ENCODE measurements around the gene PAIP2B.

GRCh38 chr2:71187589-71187988 lies 39.3 kb downstream of the PAIP2B start:
- TF ChIP-seq MEF2A (IDR thresholded peaks at IDR 0.05; ENCODE audit: insufficient read depth, low read depth, low read length) (no peak), RFX5 (IDR thresholded peaks at IDR 0.05; ENCODE audit: low read depth, low read length) (no peak), CTCF (IDR thresholded peaks at IDR 0.05 in 2 of 3, conservative IDR thresholded peaks at IDR 0.05 in 1 of 3; ENCODE audit: control insufficient read depth in 2 of 3, extremely low read depth in 1 of 3, insufficient read depth in 1 of 3, low read depth in 3 of 3, low read length in 3 of 3) (no peak), EZH2 (IDR thresholded peaks at IDR 0.05; ENCODE audit: borderline replicate concordance, control insufficient read depth, low read depth, low read length) (no peak), ZZZ3 (IDR thresholded peaks at IDR 0.05; ENCODE audit: control insufficient read depth, insufficient read length, low read depth) (no peak), SP1 (IDR thresholded peaks at IDR 0.05; ENCODE audit: low read depth, low read length) (no peak), RCOR1 (conservative IDR thresholded peaks at IDR 0.05; ENCODE audit: low read depth, low read length) (no peak), POLR2AphosphoS5 (IDR thresholded peaks at IDR 0.05; ENCODE audit: low read length) (no peak), POLR2AphosphoS2 (IDR thresholded peaks at IDR 0.05; ENCODE audit: low read depth, low read length) (no peak), ZNF274 (IDR thresholded peaks at IDR 0.05; ENCODE audit: insufficient read depth, insufficient read length) (no peak), CEBPB (IDR thresholded peaks at IDR 0.05; ENCODE audit: borderline replicate concordance in 1 of 2, low read depth in 2 of 2, low read length in 2 of 2) (no peak), EP300 (IDR thresholded peaks at IDR 0.05; ENCODE audit: borderline replicate concordance in 1 of 2, control insufficient read depth in 1 of 2, low read depth in 2 of 2, low read length in 2 of 2) (no peak), POLR2A (IDR thresholded peaks at IDR 0.05; ENCODE audit: low read depth, low read length) (no peak), NR2C1 (IDR thresholded peaks at IDR 0.05) (no peak)
